Skin epidermis (tissue), 12 donors: ENCODE results near the gene MED16.

ENCODE experiments used
- H3K27ac ChIP-seq, 21 experiments: fragments of 200-600 bp; sonication (generic) in 11 of 21; one replicate each; pipeline ENCODE4 v1.5.0; 2020; ENCODE audit warnings: mild to moderate bottlenecking in 3 of 21, inconsistent platforms in 2 of 21, moderate library complexity in 2 of 21
- H3K4me3 ChIP-seq, 7 experiments: fragments of 200-600 bp; sonication (generic) in 2 of 7; one replicate each; pipeline ENCODE4 v1.5.0; 2020; ENCODE audit warnings: inconsistent platforms in 2 of 7, mild to moderate bottlenecking in 2 of 7, moderate library complexity in 1 of 7

The MED16 gene

DNA sequence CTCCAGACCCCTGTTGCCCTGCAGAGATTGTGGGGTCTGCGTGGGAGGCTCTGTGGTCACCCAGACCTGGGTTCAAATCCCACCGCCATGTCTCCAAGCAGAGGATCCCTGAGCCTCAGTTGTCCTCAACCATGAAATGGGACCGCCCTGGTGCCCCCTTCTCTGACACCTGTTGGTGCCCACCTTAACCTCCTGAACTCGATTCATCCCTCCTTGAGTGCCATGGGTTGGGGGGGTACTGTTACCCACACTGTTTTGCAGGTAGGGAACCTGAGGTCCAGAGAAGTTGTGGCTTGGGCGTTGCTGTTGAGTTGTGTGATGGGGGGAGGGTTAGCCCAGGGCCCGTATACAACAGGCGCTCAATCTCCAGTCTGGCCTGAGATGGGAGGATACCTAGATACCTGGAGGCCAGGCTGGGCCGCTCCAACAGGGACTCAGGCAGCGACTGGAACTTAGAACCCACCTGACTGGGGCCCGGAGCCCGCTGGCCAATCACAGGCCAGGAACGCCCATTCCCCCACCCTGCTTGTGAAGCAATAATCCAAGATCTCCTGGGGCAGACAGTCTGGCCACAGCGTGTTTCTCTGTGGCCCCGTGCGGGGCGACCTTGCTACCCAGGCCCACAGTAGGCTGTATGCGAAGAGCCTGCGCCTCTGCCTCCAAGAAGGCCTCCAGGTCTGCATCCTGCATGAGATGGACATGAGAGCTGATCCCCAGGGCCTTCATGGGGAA is 35.6 kb upstream of the MED16 start:
- no peak overlapping the region for H3K4me3 ChIP-seq
- H3K27ac ChIP-seq = peak overlapping the region in 2 of 21 experiments; percentile 42 to 88

DNA sequence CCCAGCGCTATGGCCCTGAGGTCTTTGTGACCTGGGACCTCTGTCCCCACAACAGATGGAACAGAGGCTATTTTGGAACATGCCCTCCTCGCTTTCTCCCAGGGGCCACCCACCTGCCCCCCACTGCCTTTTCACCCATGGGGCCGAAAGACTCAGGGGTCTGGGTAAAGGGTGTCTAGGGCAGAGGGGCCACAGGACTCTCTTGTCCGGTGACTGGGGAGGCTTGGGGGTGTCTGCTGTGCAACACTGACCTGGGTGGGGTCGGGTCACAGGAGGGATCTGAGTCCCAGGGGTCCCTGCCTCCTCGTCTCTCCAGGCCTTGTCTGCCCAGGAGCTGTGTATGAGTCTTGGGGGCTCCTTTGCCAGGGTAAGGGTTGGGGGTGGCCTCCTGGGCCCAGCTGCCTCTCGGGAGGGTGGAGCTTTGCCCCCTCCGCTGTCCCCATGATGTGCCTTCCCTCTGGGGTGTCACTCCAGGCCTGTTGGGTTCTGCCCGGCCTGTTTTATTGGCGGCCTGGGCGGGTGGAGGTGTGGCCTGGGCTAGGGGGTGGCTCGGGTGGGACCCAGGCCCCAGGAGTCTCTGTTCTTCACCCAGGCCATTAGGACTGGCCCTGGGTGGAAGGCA is 34.9 kb upstream of the MED16 start:
- Histone ChIP-seq H3K4me3 (peak overlapping the region in 5 of 7 experiments; percentile 57 to 93 (median 75)), H3K27ac (peak overlapping the region in 18 of 21 experiments; percentile 42 to 99 (median 91))

DNA sequence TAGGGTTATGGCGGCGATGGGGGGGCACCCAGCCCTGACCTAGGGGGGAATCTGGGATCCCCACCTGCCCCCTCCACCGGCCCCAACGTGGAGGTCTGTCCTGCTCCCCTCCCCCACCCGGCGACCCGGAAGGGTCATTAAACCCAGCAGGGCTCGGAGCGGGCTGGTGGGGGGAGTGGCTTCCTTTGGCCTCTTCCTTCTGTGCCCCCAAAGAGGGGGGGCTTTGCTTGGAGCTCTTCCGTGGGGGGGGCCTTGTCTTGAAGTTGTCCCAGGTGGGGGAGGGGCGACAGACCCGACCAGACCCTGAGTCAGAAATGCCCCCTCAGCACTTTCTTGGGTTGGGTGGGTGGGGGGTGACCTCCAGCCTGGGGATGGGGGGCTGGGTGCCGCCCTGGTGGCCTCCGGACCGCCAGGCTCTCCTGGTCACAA is 34.4 kb upstream of the MED16 start:
- Histone ChIP-seq H3K27ac (peak overlapping the region in 20 of 21 experiments; percentile 58 to 99 (median 90)), H3K4me3 (peak overlapping the region; percentile 57 to 97 (median 80))

DNA sequence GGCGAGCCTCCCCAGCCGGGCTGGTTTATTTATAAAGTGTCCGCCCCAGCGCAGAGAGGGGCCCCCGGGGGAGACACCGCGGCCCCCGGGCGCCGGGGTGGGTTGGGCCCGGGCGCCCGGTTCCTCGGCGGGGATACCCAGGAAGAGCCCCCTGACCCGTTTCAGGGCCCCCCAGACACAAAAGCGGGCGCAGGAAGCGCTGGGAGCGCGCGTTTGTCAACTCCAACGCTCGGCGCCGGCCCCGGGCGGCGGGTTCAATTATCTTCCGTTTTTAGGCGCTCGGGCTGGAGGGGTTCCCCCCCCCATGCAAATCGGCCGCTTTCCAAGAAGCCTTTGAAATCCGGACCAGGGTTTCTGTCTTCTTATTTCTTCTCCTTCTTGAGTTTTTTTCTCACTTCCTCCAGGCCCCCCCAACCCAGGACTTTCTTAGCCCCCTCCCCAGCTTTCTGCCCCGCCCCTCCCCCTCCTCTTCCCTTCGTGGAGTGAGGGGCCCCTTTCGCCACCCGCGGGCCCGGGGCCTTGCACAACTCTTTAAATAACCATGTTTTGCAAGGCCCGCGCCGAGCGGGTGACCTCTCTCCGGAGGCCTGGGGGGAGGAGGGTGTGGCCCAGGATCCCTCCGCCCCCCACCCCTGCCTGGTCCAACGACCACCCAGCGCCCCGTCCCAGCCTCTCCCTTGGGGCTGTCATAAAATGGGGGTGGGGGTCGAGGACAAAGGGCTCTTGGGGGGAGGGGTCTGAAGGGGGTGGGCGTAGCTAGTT is 33.8 kb upstream of the MED16 start:
- Histone ChIP-seq H3K4me3 (peak overlapping the region; percentile 57 to 97 (median 80)), H3K27ac (peak overlapping the region; percentile 48 to 99 (median 91))

DNA sequence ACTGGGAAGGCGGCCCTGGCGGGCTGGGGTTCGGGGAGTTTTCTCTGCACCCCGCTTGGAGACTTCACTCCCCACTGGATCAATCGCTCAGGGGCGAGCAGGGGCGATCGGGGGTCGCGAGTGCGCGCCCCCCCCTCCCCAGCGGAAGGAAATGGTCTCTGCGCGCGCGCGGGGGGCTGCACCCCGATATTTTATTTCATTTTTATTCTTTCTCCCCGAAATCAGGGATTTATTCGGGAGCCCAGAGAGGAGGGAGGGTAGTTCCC is 33.3 kb upstream of the MED16 start:
- Histone ChIP-seq H3K4me3 (peak overlapping the region; percentile 57 to 97 (median 80)), H3K27ac (peak overlapping the region; percentile 48 to 99 (median 91))

DNA sequence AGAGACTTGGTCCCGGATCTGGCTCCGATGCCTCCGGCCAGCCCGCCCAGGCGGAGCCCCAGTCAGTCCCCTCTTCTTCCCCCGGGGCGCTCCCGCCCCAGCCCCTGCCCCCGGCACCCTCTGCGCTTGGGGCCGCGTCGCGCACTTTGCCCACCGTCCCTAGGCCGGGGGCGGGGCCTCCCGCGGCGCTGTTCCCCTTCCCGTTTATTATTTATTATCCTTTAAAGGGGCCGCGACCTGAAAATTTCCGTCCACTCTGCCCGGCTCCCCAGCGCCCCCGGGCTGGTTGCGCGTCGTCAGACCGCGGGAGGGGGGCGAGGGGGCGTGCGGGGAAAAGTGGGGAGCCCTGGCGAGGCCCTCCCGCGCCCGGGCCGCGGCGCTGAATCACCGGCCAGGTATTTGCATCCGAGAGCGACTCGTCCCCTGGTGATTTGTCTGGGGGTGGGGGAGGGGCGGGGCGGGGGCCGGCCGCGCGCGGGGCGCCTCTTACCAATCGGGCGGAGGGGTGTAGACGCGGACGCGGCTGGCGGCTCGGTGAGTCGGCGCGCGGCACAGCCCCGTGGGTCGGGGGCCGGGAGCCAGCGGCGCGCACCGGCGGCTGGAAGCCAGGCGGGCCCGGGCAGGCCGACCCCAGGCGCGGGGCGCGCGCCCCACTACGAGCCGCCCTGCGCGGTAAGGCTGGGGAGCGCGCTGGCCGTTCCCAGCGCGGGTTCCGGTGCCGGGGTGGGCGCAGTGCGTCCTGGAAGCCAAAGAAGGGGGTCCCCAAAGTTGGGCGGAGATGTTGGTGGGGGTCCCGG is 32.7 kb upstream of the MED16 start, which contains the start of gene ARID3A:
Gene ARID3A, plus strand, starts transcription at position 510 of the 797 bp plus-strand sequence. CDS start 3,494 bp downstream, outside the sequence.
- Histone ChIP-seq H3K27ac (peak within 1 kb of the TSS; percentile 48 to 99 (median 91)), H3K4me3 (peak within 1 kb of the TSS; percentile 57 to 97 (median 80))

DNA sequence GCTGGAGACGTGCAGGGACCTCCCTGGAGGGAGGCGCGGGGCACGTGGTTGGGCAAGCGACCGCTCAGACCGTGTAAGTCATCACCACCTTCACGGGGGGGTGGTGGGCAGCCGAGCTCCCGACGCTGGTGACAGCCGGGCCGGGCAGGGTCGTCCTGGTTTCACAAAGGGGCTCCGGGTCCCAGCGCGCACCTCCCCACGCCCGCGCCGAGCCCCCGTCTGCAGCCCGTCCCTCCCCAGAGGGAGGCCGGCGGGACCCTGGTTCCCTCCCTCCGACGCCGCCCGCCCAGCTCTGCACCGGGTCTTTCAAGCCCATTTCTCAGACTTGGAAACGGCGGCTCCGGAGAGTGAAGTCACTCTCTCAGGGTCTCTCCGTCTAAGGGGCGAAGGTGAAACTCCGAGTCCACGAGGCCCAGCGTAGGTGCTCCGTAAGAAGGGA is 32.1 kb upstream of the MED16 start:
- Histone ChIP-seq H3K27ac (peak overlapping the region; percentile 48 to 99 (median 91)), H3K4me3 (peak overlapping the region; percentile 57 to 97 (median 80))

DNA sequence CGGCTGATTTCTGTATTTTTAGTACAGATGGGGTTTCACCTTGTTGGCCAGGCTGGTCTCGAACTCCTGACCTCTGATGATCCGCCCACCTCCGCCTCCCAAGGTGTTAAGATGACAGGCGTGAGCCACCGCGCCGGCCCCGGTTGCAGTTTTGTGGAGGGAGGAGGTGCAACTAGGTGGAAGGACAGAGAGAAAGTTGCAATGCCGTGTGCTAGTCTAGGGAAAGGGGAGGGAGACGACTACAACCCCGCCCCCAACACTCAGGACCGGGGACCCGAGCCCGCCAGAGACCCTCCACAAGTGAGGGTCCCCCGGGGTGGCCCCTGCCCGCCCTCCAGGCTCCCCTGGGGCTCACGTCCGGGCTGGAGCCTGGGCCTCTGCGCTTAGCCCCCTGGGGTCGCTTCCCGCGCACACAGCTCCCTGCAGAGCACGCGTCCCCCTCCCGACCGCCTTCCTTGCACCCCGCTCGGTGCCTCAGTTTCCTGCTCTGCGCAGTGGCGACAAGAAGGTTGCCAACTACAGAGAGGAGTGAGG is 31.6 kb upstream of the MED16 start:
- peak overlapping the region; percentile 57 to 97 (median 80) for H3K4me3 ChIP-seq
- H3K27ac ChIP-seq = peak overlapping the region in 20 of 21 experiments; percentile 48 to 99 (median 91)

DNA sequence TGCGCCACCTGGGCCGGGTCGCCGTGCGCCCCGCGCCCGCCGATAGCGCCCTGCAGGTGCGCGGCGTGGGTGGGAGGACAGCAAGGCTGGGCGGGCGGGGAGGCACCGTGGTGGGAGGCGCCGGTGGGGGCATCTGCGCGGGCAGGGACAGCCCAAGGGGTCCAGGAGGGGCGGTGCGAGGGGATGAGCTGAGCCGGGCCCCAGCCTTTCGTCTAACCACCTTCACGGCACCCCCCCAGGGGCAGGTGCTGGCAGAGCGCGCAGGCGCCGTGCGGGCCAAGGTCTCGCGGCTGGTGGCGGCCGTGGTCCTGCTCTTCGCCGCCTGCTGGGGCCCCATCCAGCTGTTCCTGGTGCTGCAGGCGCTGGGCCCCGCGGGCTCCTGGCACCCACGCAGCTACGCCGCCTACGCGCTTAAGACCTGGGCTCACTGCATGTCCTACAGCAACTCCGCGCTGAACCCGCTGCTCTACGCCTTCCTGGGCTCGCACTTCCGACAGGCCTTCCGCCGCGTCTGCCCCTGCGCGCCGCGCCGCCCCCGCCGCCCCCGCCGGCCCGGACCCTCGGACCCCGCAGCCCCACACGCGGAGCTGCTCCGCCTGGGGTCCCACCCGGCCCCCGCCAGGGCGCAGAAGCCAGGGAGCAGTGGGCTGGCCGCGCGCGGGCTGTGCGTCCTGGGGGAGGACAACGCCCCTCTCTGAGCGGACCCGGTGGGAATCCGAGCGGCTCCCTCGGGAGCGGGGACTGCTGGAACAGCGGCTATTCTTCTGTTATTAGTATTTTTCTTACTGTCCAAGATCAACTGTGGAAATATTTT is 27.3 kb upstream of the MED16 start:
- peak overlapping the region; percentile 18 to 41 (median 20) for H3K4me3 ChIP-seq
- H3K27ac ChIP-seq = peak overlapping the region in 7 of 21 experiments; percentile 5 to 74 (median 31)

DNA sequence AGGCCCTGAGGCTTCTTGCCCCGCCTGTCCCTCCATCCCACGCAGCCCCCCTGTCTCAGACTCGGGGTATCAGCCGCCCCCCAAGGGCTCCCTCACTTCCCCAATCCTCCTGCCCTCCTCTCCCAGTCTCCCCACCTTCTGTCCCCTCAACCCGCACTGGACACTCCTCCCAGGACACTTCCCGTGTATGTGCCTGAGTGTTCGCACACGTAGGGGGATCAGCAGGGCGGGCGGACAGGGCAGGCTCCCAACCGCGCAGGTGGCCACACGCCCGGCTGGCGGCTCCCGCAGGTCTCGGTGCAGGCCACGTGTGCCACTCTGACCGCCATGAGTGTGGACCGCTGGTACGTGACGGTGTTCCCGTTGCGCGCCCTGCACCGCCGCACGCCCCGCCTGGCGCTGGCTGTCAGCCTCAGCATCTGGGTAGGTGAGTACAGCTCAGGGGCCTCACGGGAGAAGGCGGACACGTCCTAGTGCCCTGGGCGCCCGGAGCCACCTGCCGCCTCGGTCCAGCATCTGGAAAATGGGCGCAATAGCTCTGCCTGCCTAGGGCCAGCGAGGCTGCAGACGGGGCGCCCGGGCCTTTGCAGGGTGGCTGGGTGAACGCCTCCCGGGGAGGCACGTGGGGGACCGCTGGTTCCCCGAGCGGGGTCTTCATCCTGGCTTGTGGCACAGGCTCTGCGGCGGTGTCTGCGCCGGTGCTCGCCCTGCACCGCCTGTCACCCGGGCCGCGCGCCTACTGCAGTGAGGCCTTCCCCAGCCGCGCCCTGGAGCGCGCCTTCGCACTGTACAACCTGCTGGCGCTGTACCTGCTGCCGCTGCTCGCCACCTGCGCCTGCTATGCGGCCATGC is 26.4 kb upstream of the MED16 start:
- Histone ChIP-seq H3K4me3 (peak overlapping the region; percentile 18 to 41 (median 20)), H3K27ac (peak overlapping the region in 7 of 21 experiments; percentile 5 to 74 (median 31))

DNA sequence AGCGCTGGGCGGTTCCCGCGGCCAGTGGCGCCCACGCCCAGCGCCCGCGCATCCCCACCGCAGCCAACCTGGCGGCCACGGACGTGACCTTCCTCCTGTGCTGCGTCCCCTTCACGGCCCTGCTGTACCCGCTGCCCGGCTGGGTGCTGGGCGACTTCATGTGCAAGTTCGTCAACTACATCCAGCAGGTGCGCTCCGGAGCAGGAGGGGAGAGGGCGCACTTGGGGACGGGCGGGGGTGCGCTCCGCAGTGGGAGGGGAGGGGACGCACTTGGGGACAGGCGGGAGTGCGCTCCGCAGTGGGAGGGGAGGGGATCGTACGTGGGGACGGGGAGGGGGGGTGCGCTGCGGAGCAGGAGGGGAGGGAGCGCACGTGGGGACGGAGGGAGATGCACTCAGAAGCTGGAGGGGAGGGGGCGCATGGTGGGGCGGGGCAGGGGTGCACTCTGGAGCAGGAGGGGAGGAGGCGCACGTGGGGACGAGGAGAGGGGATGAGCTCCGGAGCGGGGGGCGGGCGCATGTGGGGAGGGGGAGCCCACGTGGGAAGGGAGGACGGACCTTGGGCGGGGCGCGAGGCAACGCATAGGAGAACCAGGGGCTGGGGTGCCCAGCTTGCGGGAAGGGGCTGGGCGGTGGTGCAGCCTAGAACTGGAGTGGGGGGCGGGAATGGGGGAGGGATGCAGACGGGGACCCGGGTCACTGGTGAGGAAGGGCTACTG is 25.7 kb upstream of the MED16 start:
- no peak overlapping the region for H3K27ac ChIP-seq
- peak overlapping the region in 2 of 7 experiments; percentile 21 to 41 for H3K4me3 ChIP-seq

DNA sequence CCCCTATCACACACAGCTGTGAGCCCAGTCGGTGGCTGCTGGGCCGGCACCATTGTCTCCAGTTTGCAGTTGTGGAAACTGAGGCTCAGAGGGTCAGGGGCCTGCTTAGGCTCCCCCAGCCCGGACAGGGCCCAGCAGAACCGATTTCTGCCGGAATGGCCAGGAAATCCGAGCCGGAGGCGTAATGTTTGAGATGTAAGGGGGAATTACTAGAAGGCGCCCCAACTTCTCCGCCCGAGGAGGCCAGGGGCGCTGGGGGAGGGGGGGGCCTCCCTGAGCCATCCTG is 25.1 kb upstream of the MED16 start:
- no peak overlapping the region for H3K27ac ChIP-seq
- peak overlapping the region in 2 of 7 experiments; percentile 21 to 26 for H3K4me3 ChIP-seq

DNA sequence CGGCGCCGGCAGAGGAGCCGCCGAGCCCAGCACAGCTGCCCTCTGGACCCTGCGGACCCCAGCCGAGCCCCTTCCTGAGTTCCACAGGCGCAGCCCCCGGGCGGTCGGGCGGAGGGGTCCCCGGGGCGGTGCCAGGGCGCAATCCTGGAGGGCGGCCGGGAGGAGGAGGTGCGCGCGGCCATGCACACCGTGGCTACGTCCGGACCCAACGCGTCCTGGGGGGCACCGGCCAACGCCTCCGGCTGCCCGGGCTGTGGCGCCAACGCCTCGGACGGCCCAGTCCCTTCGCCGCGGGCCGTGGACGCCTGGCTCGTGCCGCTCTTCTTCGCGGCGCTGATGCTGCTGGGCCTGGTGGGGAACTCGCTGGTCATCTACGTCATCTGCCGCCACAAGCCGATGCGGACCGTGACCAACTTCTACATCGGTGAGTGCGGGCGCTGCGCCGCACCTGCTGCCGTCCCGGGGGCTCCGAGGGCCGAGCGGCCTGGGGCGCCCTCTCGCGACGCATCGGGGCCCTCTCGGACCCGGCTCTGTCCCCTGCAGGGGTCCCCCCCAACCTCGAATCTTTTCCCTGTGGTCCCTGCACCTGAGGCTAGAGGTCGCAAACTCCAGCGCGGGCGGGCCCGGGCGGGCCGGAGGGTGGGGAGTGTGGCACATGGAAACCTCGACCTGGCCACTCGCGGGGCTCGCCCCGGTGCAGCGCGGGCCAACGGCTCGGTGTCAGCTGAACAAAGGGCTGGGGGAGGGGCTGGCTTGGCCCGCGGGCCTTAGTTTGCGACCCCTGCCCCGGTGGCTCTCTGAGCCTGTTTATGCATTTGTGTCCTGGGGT is 24.6 kb upstream of the MED16 start, which contains the start of gene KISS1R:
Gene KISS1R, plus strand, starts transcription at position 11 of the 829 bp plus-strand sequence. Its CDS starts 170 bp downstream, at position 181.
- H3K4me3 ChIP-seq = peak within 1 kb of the TSS in 6 of 7 experiments; percentile 1 to 26 (median 14)
- H3K27ac ChIP-seq = peak within 1 kb of the TSS in 1 of 21 experiments; percentile 13

DNA sequence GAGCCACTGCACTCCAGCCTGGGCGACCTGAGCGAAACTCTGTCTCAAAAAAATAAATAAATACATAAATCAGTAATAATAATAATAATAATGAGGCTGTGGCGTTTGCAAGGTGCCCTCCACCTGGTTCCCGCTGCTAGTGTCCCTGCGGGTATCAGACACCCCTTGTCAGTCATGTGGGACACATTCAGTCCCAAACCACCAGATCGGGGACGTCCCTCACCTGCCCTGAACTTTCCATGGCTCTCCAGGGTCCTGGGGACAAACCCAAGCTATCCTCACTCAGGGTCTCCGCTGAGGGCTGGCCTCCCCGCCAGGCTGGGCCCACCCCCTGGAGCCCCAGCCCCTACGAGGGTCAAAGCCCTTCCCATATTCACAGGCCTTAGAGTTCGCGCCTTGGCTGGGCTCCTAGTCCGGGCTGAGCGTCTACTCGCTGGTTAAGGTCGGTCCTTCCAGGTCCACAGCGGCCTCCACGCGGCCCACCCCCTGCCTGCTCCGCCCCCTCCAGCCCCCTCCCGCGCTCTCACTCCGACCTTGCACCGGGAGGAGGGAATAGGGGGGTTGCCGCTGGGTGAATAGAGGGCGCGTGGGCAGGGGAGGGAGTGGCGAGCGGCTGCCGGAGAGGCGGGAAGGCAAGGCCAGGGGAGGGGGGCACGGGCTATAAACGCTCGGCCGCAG is 23.8 kb upstream of the MED16 start:
- Histone ChIP-seq H3K4me3 (peak overlapping the region in 6 of 7 experiments; percentile 1 to 26 (median 14)), H3K27ac (peak overlapping the region in 1 of 21 experiments; percentile 13)

DNA sequence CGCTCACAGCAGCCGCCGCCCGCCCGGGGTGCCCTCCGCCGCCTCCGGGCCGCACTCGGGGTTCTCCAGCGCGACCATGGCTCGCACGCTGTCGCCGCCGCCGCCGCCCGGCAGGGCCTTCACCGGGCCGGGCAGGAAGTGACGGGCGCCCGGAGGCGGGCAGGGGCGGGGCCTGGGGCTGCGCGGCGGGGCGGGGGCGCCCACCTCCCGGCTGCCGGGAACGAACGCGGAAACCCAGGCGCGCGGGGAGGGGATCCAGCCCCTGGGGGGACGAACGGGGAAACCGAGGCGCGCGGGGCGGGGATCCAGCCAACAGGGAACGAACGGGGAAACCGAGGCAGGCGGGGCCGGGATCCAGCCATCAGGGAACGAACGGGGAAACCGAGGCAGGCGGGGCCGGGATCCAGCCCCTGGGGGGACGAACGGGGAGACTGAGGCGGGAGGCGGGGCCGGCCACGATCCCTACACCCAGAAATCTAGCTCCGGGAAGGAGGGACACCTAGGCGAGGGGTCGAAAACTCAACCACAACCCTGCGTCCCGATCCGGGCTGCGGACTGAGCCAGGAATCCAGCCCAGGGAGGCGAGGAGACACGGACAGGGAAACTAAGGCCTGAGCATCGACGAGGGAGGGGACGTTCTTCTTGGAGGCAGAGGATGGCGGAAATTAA is 20.2 kb upstream of the MED16 start, which contains the start of gene R3HDM4:
Gene R3HDM4, minus strand, starts transcription at position 140 of the 669 bp plus-strand sequence. Its CDS starts 62 bp downstream, at position 78.
- Histone ChIP-seq H3K27ac (peak within 1 kb of the TSS; percentile 84 to 100 (median 98)), H3K4me3 (peak within 1 kb of the TSS; percentile 61 to 90 (median 70))
